H1 (cell line): ENCODE results near the gene TBC1D22A. TPM values are rescaled to one million over a fixed set of nuclear protein-coding genes. Genes with fewer than 3 reads are reported as not detected.
A peak's percentile ranks its signal among the peaks of the same experiment; 100 is the strongest.

Source experiments
- CTCF ChIA-PET: fragments of 300-600 bp; sonication (Branson Sonifier 250); formaldehyde crosslinking; loops from one replicate; lab custom pipeline; 2021; ENCODE audit not compliant: partially characterized antibody; lab: Charles Lee
- POLR2A ChIA-PET: fragments of 300-600 bp; sonication (Branson Sonifier 250); formaldehyde crosslinking; loops from one replicate; lab custom pipeline; 2021; ENCODE audit warnings: inconsistent platforms; ENCODE audit not compliant: partially characterized antibody; lab: Charles Lee
- DNase-seq, 2 experiments: peaks; one replicate each; pipeline versions ENCODE4 v3.0.0 to v3.0.0-alpha.2; 2010 to 2022; ENCODE audit warnings: low spot score in 2 of 2, low read depth in 1 of 2, mixed read lengths in 1 of 2
- FAIRE-seq: peaks from 2 replicates; lab custom pipeline; 2011; peaks lifted over from hg19 to GRCh38; lab: Jason Lieb, UNC
- H2AFZ ChIP-seq: 2 replicates; pipeline ENCODE4 v1.8.1; 2012; ENCODE audit warnings: low read length, inconsistent platforms
- H2AK5ac ChIP-seq: 2 replicates; pipeline ENCODE4 v1.6.1; 2013; ENCODE audit warnings: low read depth, low read length
- H2BK120ac ChIP-seq: replicated peaks from 2 replicates; pipeline ENCODE3; 2013; ENCODE audit warnings: low read depth, low read length, inconsistent platforms
- H2BK12ac ChIP-seq: 2 replicates; pipeline ENCODE4 v1.6.1; 2013; ENCODE audit warnings: low read depth, low read length
- H2BK15ac ChIP-seq: 2 replicates; pipeline ENCODE4 v1.6.1; 2013; ENCODE audit warnings: low read length
- H2BK20ac ChIP-seq: 2 replicates; pipeline ENCODE4 v1.6.1; 2013; ENCODE audit warnings: low read length
- H2BK5ac ChIP-seq: 2 replicates; pipeline ENCODE4 v1.6.1; 2013; ENCODE audit warnings: low read depth, low read length
- H3K14ac ChIP-seq: 2 replicates; pipeline ENCODE4 v1.6.1; 2013; ENCODE audit warnings: inconsistent platforms; ENCODE audit not compliant: insufficient read length
- H3K18ac ChIP-seq: 2 replicates; pipeline ENCODE4 v1.6.1; 2013; ENCODE audit warnings: low read length; ENCODE audit errors: extremely low read depth
- H3K23ac ChIP-seq: 2 replicates; pipeline ENCODE4 v1.6.1; 2013; ENCODE audit warnings: inconsistent platforms; ENCODE audit not compliant: insufficient read length
- H3K23me2 ChIP-seq: 2 replicates; pipeline ENCODE4 v1.6.1; 2013; ENCODE audit warnings: low read depth, low read length
- H3K27ac ChIP-seq: 2 replicates; pipeline ENCODE4 v1.6.1; 2011; ENCODE audit warnings: low read depth, low read length, inconsistent platforms
- H3K27me3 ChIP-seq, 4 experiments: replicated peaks in 1 of 4; 1 replicate in 1 of 4; 2 replicates in 3 of 4; pipeline versions ENCODE4 v1.6.1 to v1.8.1; 2011 to 2013; ENCODE audit warnings: low read length in 3 of 4, mild to moderate bottlenecking in 3 of 4, inconsistent platforms in 2 of 4, mixed read lengths in 2 of 4, moderate library complexity in 1 of 4; ENCODE audit not compliant: control insufficient read depth in 3 of 4, insufficient read depth in 3 of 4; ENCODE audit errors: extremely low read depth in 1 of 4
- H3K36me3 ChIP-seq, 4 experiments: 2 replicates each; pipeline versions ENCODE4 v1.6.1 to v1.8.1; 2011 to 2013; ENCODE audit warnings: mild to moderate bottlenecking in 4 of 4, low read length in 3 of 4, moderate library complexity in 2 of 4, control low read depth in 1 of 4, inconsistent platforms in 1 of 4; ENCODE audit not compliant: insufficient read depth in 4 of 4, control insufficient read depth in 2 of 4
- H3K4ac ChIP-seq: replicated peaks from 2 replicates; pipeline ENCODE3; 2013; ENCODE audit warnings: low read length, low read depth, mixed read lengths, inconsistent platforms; ENCODE audit not compliant: insufficient read length
- H3K4me1 ChIP-seq, 4 experiments: replicated peaks in 1 of 4; 1 replicate in 1 of 4; 2 replicates in 3 of 4; pipeline versions ENCODE4 v1.6.1 to v1.8.1; 2011 to 2013; ENCODE audit warnings: low read length in 3 of 4, inconsistent platforms in 2 of 4, mixed read lengths in 1 of 4; ENCODE audit not compliant: insufficient read depth in 4 of 4, control insufficient read depth in 3 of 4
- H3K4me2 ChIP-seq, 2 experiments: 2 replicates each; pipeline versions ENCODE4 v1.6.1 to v1.8.1; 2011 to 2013; ENCODE audit warnings: low read depth in 2 of 2, low read length in 2 of 2, control low read depth in 1 of 2, inconsistent platforms in 1 of 2, mild to moderate bottlenecking in 1 of 2; ENCODE audit not compliant: insufficient read depth in 1 of 2
- H3K4me3 ChIP-seq, 4 experiments: fragments of 200-600, 300-600 bp in 1 of 4; sonication (generic), shearing (Covaris generic), sonication (Bioruptor Twin) in 1 of 4; 2 replicates each; pipeline versions ENCODE4 v1.5.1 to v1.8.1; 2011 to 2016; ENCODE audit warnings: low read length in 4 of 4, low read depth in 3 of 4, control low read depth in 2 of 4, inconsistent platforms in 2 of 4, mild to moderate bottlenecking in 2 of 4, mixed read lengths in 1 of 4, moderate library complexity in 1 of 4; ENCODE audit not compliant: insufficient read depth in 2 of 4; ENCODE audit errors: extremely low read depth in 1 of 4
- H3K56ac ChIP-seq: replicated peaks from 2 replicates; pipeline ENCODE3; 2013; ENCODE audit warnings: low read depth, mild to moderate bottlenecking, mixed read lengths, low read length, inconsistent platforms; ENCODE audit not compliant: insufficient read length
- H3K79me1 ChIP-seq: 2 replicates; pipeline ENCODE4 v1.6.1; 2013; ENCODE audit warnings: low read depth, low read length, control low read depth
- H3K79me2 ChIP-seq, 2 experiments: 2 replicates each; pipeline versions ENCODE4 v1.6.1 to v1.8.1; 2012 to 2013; ENCODE audit warnings: low read length in 2 of 2, mild to moderate bottlenecking in 2 of 2, inconsistent platforms in 1 of 2; ENCODE audit not compliant: insufficient read depth in 2 of 2, control insufficient read depth in 1 of 2
- H3K9ac ChIP-seq, 4 experiments: replicated peaks in 1 of 4; 1 replicate in 1 of 4; 2 replicates in 3 of 4; pipeline versions ENCODE4 v1.6.1 to v1.8.1; 2011 to 2013; ENCODE audit warnings: low read depth in 3 of 4, low read length in 3 of 4, control low read depth in 2 of 4, mild to moderate bottlenecking in 2 of 4, moderate library complexity in 2 of 4, inconsistent platforms in 1 of 4; ENCODE audit errors: extremely low read depth in 1 of 4
- H3K9me3 ChIP-seq, 2 experiments: 2 replicates each; pipeline versions ENCODE4 v1.6.1 to v1.8.1; 2012 to 2013; ENCODE audit warnings: mild to moderate bottlenecking in 2 of 2, moderate library complexity in 2 of 2, control low read depth in 1 of 2, inconsistent platforms in 1 of 2, low read depth in 1 of 2, low read length in 1 of 2, mixed read lengths in 1 of 2; ENCODE audit not compliant: insufficient read depth in 2 of 2
- H4K20me1 ChIP-seq, 2 experiments: replicated peaks in 1 of 2; 2 replicates each; pipeline versions ENCODE3 to v1.8.1; 2011 to 2013; ENCODE audit warnings: inconsistent platforms in 2 of 2, low read length in 2 of 2, mild to moderate bottlenecking in 1 of 2; ENCODE audit not compliant: insufficient read depth in 2 of 2, control insufficient read depth in 1 of 2
- H4K5ac ChIP-seq: 2 replicates; pipeline ENCODE4 v1.6.1; 2013; ENCODE audit warnings: low read length, low read depth, mixed read lengths, inconsistent platforms; ENCODE audit not compliant: insufficient read length
- H4K8ac ChIP-seq: 2 replicates; pipeline ENCODE4 v1.8.0; 2013; ENCODE audit warnings: mild to moderate bottlenecking, moderate library complexity, low read length, inconsistent platforms; ENCODE audit not compliant: insufficient read depth; ENCODE audit errors: extremely low read depth
- H4K91ac ChIP-seq: replicated peaks from 2 replicates; pipeline ENCODE3; 2013; ENCODE audit warnings: low read length, mixed read lengths, inconsistent platforms; ENCODE audit not compliant: insufficient read length
- BACH1 ChIP-seq: IDR thresholded peaks from 2 replicates; pipeline ENCODE4 v1.6.1; 2012; ENCODE audit warnings: low read length, improper control_type of control experiment
- NANOG ChIP-seq: IDR thresholded peaks from 2 replicates; pipeline ENCODE4 v1.6.1; 2011; ENCODE audit warnings: low read length, low read depth, mild to moderate bottlenecking, inconsistent platforms; ENCODE audit not compliant: insufficient read depth, poor library complexity, severe bottlenecking
- SAP30 ChIP-seq: fragments of 300-600 bp; sonication (generic); IDR thresholded peaks from 2 replicates; pipeline ENCODE4 v1.7.1; 2012; ENCODE audit warnings: low read length, moderate library complexity, mild to moderate bottlenecking, inconsistent platforms; ENCODE audit not compliant: insufficient read depth, insufficient replicate concordance
- WGBS, 2 experiments: shearing (Covaris generic) in 1 of 2; methylation state at CpG; one replicate each; pipeline versions ENCODE4 v1.1.6 to v1.1.7; 2013 to 2015; ENCODE audit warnings: low lambda C conversion rate in 2 of 2, mixed read lengths in 2 of 2, inconsistent platforms in 1 of 2, low coverage in 1 of 2, missing lambda C conversion rate in 1 of 2; ENCODE audit not compliant: insufficient replicate concordance in 2 of 2, insufficient coverage in 1 of 2, insufficient read length in 1 of 2; ENCODE audit errors: extremely low coverage in 1 of 2, missing lambda C conversion rate in 1 of 2; 5-methylcytosine and 5-hydroxymethylcytosine counted together
- polyA plus RNA-seq, 7 experiments: library from polyadenylated mRNA; depleted of rRNA in 3 of 7; stranded (reverse) in 5 of 7; unstranded in 2 of 7; fragments of >200 nt in 5 of 7; fragments of 200-250 nt in 2 of 7; gene quantifications; 1 replicate in 5 of 7; 2 replicates in 1 of 7; 4 replicates in 1 of 7; pipeline versions ENCODE4 v1.2.1 to v1.2.3, GENCODE V29; 2011 to 2013; ENCODE audit warnings: missing spikeins in 2 of 7, mixed read lengths in 2 of 7
- total RNA-seq: library from RNA; stranded (reverse); fragmentation: NEBNext Ultra II Directional; extraction: Animal tissue kit (Norgen Biotek cat#: 25700); gene quantifications from 2 replicates; pipeline ENCODE4 v1.2.1, GENCODE V29; 2021

The TBC1D22A gene
- total and polyA plus RNA-seq, 2 of the 8 experiments (the other 6 are each of a cell fraction or from before 2014, with no cell fraction given) = 11.9 to 18.4 TPM

- no peak for TF ChIP-seq BACH1
- no peak for TF ChIP-seq SAP30
- no peak for TF ChIP-seq NANOG
Observed at GRCh38 chr22:46823654-46824053, 61.2 kb downstream of the TBC1D22A start.

More at GRCh38 chr22:46823654-46824053, 61.2 kb downstream of the TBC1D22A start:
- Histone ChIP-seq H2AK5ac (no peak overlapping the region), H2AFZ (no peak overlapping the region), H3K36me3 (no peaks in the 10 kb centered on the region), H4K5ac (no peak overlapping the region), H3K4me2 (no peak overlapping the region), H2BK12ac (no peak overlapping the region), H3K4me1 (peaks cover 0 to under 1% (median 0%) of the 10 kb centered on the region in 4 experiments; a peak in 2 of 7 replicates), H3K4me3 (no peak overlapping the region), H3K79me2 (peaks cover 0 to 1% of the 10 kb centered on the region in 2 experiments; a peak in 1 of 4 replicates), H2BK5ac (no peak overlapping the region), H4K8ac (peak overlapping the region; percentile 42; the same call in 1 of the 2 replicates), H2BK15ac (no peak overlapping the region), H3K4ac (no peak overlapping the region), H3K23me2 (0 out of 2 replicates have a peak, but pooled peaks cover 1% of the 10 kb centered on the region), H4K20me1 (peaks cover 3 to 4% of the 10 kb centered on the region in 2 experiments), H2BK20ac (no peak overlapping the region), H3K23ac (no peak overlapping the region), H3K56ac (no peak overlapping the region), H2BK120ac (no peak overlapping the region), H3K9ac (no peak overlapping the region), H3K9me3 (no peaks in the 10 kb centered on the region), H3K14ac (no peak overlapping the region), H3K27me3 (no peaks in the 10 kb centered on the region; a peak in 1 of 7 replicates), H3K27ac (no peak overlapping the region), H3K18ac (no peak overlapping the region), H4K91ac (no peak overlapping the region), H3K79me1 (peaks cover 5% of the 10 kb centered on the region)
- DNase-seq = peak in 1 of 2 experiments; percentile 30
- WGBS, 2 experiments = 96% methylated on average over 13 of the region's 13 CpGs; no CpG with 5 or more reads in 1 of the 2 experiments
- CTCF ChIA-PET = interaction anchor here (1.1 to 1.9 kb wide), 6 partner anchors 10 to 189 kb away, joined by 3 to 8 read pairs (median 4); no protein-coding TSS in a partner anchor
- no peak for FAIRE-seq
- POLR2A ChIA-PET = interaction anchor here (1.7 kb wide), 1 partner anchor 9 kb away, joined by 4 read pairs; no protein-coding TSS in a partner anchor
